CD4-positive, alpha-beta T cell treated with Interferon gamma for 1 hour (primary cell): ENCODE results near the gene ANXA2R.
A peak's percentile ranks its signal among the peaks of the same experiment; 100 is the strongest.
"Not testable (repeated sequence)": the region's sequence is repeated elsewhere in the genome, so short reads cannot be mapped to it uniquely, and the experiment has no call there.

Experiments used
- DNase-seq: peaks from one replicate; pipeline ENCODE4 v3.0.0-alpha.2; 2020

The ANXA2R gene

GRCh38 chr5:43027054-43027785 lies 12.9 kb downstream of the ANXA2R start:
- no peak for DNase-seq

- not testable (repeated sequence) for DNase-seq
Measured at GRCh38 chr5:43025184-43025950, 14.8 kb downstream of the ANXA2R start.

GRCh38 chr5:43024217-43024616 lies 15.9 kb downstream of the ANXA2R start:
- DNase-seq = no peak

- DNase-seq = no peak
Measured at GRCh38 chr5:43021151-43021550, 19.0 kb downstream of the ANXA2R start.

GRCh38 chr5:43020399-43020746 lies 19.7 kb downstream of the ANXA2R start:
- peak; percentile 24 for DNase-seq

GRCh38 chr5:43019614-43020398 lies 20.3 kb downstream of the ANXA2R start:
- DNase-seq = peak; percentile 90

GRCh38 chr5:43019291-43019613 lies 20.9 kb downstream of the ANXA2R start:
- no peak for DNase-seq

- DNase-seq = no peak
Measured at GRCh38 chr5:43017428-43017815, 22.7 kb downstream of the ANXA2R start.

GRCh38 chr5:43016217-43016779 lies 23.8 kb downstream of the ANXA2R start:
- DNase-seq = no peak

- no peak for DNase-seq
Measured at GRCh38 chr5:43014522-43014921, 25.6 kb downstream of the ANXA2R start.

GRCh38 chr5:43010935-43011315 lies 29.2 kb downstream of the ANXA2R start:
- DNase-seq = no peak

GRCh38 chr5:43008363-43009153 lies 31.6 kb downstream of the ANXA2R start:
- DNase-seq = peak; percentile 93

- DNase-seq = peak; percentile 85
Measured at GRCh38 chr5:43007911-43008362, 32.2 kb downstream of the ANXA2R start.

GRCh38 chr5:43007246-43007910 lies 32.7 kb downstream of the ANXA2R start:
- peak; percentile 82 for DNase-seq

GRCh38 chr5:43006424-43007202 lies 33.5 kb downstream of the ANXA2R start:
- DNase-seq = no peak

GRCh38 chr5:43005031-43005430 lies 35.1 kb downstream of the ANXA2R start:
- DNase-seq = no peak

- no peak for DNase-seq
Measured at GRCh38 chr5:43001748-43002147, 38.4 kb downstream of the ANXA2R start.

GRCh38 chr5:43000914-43001313 lies 39.2 kb downstream of the ANXA2R start:
- no peak for DNase-seq

GRCh38 chr5:43000111-43000840 lies 39.8 kb downstream of the ANXA2R start:
- DNase-seq = no peak

- no peak for DNase-seq
Measured at GRCh38 chr5:42995360-42995751, 44.8 kb downstream of the ANXA2R start.
